Gastrocnemius medialis (tissue), 4 donors: ENCODE measurements around the gene SLC22A1.

ENCODE experiments used
- POLR2A ChIP-seq, 2 donors: fragments of 450-650 bp; IDR thresholded peaks; one replicate each; pipeline ENCODE4 v1.6.1; 2017; ENCODE audit warnings: antibody characterized with exemption in 2 of 2, mild to moderate bottlenecking in 2 of 2, moderate library complexity in 2 of 2
- TF ChIP-seq, protein P1 (sequence below), 5 experiments: fragments of 450-650 bp in 3 of 5; fragments of 200-600 bp in 2 of 5; sonication (generic) in 2 of 5; IDR thresholded peaks in 4 of 5; conservative IDR thresholded peaks in 1 of 5; 1 replicate in 4 of 5; 2 replicates in 1 of 5; pipeline ENCODE4 v1.5.1; 2016 to 2019; ENCODE audit warnings: antibody characterized with exemption in 5 of 5, mild to moderate bottlenecking in 3 of 5, moderate library complexity in 3 of 5

DNA sequence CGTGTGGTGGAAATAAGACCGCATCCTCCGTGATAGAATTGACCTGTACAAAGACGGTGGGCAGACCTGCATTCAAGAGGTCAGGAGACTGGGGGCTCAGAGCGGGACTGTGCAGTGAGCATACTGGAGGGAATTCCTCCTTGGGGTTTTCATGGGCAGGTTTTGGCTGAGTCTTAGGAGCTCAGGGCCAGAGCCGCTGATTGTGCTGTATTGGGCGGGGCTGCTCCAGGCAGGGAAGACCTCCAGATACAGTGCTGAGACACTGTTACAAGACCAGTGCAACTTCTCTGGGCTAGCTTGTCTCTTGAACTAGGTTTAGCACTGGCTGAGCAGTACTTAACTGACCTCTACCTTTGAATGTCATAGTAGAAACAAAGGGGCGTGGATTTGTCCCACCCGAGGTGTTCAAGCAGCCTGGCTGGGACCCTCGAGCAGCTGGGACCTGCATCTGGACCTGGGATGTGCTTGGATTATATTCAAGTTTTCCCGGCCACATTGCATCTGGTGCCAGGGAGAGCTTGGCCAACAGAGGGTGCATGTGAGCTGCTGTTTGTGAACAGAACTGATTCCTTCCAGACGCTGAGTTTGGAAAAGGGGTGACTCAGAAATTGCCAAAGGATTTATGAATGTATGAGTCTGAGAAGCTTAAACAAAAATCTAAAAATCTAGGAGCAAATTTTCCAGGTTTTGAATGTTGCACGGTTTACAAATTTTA is 33.4 kb upstream of the SLC22A1 start:
- TF ChIP-seq, protein P1, sequence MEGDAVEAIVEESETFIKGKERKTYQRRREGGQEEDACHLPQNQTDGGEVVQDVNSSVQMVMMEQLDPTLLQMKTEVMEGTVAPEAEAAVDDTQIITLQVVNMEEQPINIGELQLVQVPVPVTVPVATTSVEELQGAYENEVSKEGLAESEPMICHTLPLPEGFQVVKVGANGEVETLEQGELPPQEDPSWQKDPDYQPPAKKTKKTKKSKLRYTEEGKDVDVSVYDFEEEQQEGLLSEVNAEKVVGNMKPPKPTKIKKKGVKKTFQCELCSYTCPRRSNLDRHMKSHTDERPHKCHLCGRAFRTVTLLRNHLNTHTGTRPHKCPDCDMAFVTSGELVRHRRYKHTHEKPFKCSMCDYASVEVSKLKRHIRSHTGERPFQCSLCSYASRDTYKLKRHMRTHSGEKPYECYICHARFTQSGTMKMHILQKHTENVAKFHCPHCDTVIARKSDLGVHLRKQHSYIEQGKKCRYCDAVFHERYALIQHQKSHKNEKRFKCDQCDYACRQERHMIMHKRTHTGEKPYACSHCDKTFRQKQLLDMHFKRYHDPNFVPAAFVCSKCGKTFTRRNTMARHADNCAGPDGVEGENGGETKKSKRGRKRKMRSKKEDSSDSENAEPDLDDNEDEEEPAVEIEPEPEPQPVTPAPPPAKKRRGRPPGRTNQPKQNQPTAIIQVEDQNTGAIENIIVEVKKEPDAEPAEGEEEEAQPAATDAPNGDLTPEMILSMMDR (IDR thresholded peaks at IDR 0.05 in 4 of 5, conservative IDR thresholded peaks at IDR 0.05 in 1 of 5): peak; percentile 48 to 59 (median 53)
- no peak for TF ChIP-seq POLR2A (IDR thresholded peaks at IDR 0.05)
